NK-92 (cell line): ENCODE measurements around the gene PLA2G10.
"Not testable (repeated sequence)": the region's sequence is repeated elsewhere in the genome, so short reads cannot be mapped to it uniquely, and the experiment has no call there.

ENCODE experiments used
- DNase-seq: peaks from one replicate; lab custom pipeline; 2025; ENCODE audit not compliant: unreplicated experiment; lab: John Stamatoyannopoulos, UW

The PLA2G10 gene

DNA sequence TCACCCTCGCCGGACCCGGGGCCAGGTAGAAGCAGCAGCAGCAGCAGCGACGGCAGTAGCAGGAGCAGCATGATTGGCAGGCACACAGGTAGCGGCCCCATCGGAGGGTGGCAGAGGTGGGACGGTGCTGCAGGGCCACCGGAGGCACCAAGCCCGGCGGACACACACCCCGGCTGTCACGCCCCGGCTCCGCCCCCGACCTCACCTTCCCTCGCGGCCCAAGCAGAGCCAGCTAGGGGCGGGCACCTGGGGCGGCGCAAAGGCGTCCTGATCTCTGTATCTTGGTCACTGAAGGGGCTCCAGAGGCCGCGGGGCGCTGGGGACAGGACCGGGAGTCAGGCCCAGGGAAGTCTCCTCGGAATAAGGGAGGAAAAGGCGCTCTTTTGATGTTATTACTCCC, at the start of gene PLA2G10:
TSS of gene PLA2G10 (minus strand) at position 180 of the 400 bp plus-strand sequence. CDS start at position 101, 79 bp downstream.
- not testable (repeated sequence) for DNase-seq

- not testable (repeated sequence) for DNase-seq
Observed at GRCh38 chr16:14742273-14743128, 48.4 kb upstream of the PLA2G10 start, which contains the start of gene NPIPA2. TSS of gene NPIPA2 (plus strand) at chr16:14742533. CDS start at chr16:14748066, 5,533 bp downstream.

DNA sequence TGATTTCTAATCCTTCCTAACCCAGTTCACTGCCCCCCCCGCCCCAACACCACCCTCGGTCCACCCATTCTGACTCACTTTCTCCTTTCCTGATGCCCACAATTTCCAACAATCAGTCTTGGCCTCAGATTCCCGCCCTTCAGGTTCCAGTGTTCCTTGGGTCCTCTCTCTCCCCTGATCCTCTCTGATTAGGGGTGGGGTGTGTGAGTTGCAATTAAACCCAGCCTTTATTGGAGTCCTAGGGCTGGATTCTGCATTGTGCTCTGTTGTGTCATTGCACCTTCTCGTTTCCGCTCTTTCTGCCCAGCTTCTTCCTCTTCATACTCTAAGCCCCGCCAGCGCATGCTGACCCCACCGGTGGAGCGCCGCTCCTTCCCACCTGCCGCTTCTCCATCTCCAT, 47.7 kb upstream of the PLA2G10 start:
- not testable (repeated sequence) for DNase-seq

DNA sequence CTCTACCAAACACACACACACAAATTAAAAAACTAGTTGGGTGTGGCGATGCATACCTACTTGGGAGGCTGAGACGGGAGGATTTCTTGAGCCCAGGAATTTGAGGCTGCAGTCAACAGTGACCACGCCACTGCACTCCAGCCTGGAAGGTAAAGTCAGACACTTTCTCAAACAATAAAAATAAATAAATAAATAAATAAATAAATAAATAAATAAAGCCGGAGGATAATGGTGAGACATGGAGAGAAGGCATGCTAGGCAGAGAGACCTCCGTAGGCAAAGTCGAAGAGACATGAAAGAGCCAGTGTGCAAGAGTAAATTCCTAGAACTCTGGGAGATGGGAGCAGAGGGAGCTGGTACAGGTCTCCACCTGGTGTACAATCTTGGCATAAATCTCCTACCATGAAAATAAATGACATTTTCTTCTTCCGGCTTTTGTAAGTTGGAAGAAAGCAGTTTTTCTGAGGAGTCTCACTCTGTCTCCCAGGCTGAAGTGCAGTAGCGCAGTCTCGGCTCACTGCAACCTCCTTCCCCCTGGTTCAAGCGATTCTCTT, 46.8 kb upstream of the PLA2G10 start:
- not testable (repeated sequence) for DNase-seq

- not testable (repeated sequence) for DNase-seq
Observed at GRCh38 chr16:14733233-14733632, 39.1 kb upstream of the PLA2G10 start.

DNA sequence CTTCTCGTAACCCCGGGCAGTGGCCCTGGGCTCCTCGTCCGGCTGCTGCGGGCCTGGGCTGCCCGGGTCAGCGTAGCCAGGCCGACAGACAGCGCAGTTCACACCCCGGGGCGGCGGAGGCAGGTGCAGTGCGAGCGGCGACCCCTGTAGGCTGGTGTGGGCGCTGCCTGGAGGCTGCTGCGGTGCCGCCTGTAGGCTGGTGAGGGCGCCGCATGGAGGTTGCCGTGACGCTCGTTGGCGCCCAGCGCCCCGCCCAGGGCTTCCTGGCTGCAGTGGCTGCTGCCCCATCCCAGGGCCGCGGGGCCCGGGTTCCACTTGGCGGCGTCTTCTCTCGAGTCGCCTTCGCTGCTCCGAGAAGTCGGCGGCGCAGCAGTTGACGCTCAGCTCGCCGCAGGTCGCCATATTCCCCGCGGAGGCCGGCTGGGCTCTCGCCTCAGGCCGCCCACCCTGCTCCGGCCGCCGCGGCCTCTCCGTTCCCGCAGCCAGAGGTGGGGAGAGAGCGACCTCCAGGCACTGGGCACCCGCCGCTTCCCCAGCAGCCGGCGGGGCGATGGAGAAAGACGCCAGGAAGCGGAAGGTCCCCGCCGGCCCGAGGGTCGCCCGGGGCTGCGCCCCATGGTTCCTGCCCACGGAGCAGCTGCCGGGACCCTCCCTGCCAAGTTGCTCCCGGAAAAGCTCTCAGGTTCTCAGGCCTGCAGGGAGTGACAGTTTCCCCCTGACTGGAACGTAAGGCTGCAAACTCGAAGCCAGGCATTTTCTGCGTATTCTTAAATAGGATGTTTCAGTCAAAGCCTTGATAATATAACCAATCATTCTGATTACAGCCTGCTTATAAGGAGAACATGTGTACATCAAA, 9.3 kb upstream of the PLA2G10 start, which contains the start of gene NPIPA3:
TSS of gene NPIPA3 (plus strand) at position 256 of the 856 bp plus-strand sequence. CDS start 5,533 bp downstream, outside the sequence.
- DNase-seq = not testable (repeated sequence)

GRCh38 chr16:14702672-14703071, 8.6 kb upstream of the PLA2G10 start:
- not testable (repeated sequence) for DNase-seq

GRCh38 chr16:14701859-14702258, 7.8 kb upstream of the PLA2G10 start:
- not testable (repeated sequence) for DNase-seq

GRCh38 chr16:14685870-14686793, 8.0 kb downstream of the PLA2G10 start:
- not testable (repeated sequence) for DNase-seq

DNA sequence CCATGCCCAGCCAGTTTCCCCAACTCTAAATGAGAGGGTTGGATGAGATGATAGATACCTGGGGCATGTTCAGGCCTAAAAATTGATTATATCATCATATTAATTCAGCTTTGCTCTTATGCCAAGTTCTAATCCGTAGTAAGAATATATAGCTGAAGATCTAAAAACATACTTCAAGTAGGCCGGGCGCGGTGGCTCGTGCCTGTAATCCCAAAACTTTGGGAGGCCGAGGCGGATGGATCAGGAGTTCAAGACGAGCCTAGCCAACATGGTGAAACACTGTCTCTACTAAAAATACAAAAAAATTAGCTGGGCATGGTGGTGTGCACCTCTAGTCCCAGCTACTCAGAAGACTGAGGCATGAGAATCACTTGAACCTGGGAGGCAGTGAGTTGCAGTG, 12.0 kb downstream of the PLA2G10 start:
- no peak for DNase-seq

DNA sequence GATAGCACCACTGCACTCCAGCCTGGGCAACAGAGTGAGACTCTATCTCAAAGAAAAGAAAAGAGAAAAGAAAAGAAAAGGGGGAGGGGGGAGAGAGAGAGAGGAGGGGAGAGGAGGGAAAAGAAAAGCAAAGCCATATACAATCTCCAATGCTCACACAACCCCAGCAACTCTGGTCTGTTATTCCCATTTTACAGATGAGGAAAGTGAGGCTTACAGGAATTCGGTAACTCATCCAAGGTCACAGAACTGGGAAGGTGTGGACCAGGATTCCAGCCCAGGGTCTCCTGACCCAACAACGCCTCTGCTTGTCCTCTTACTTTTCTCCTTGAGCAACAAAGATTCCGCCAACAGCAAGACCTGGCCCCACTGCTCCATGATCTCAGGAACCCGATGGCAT, 13.0 kb downstream of the PLA2G10 start:
- no peak for DNase-seq

DNA sequence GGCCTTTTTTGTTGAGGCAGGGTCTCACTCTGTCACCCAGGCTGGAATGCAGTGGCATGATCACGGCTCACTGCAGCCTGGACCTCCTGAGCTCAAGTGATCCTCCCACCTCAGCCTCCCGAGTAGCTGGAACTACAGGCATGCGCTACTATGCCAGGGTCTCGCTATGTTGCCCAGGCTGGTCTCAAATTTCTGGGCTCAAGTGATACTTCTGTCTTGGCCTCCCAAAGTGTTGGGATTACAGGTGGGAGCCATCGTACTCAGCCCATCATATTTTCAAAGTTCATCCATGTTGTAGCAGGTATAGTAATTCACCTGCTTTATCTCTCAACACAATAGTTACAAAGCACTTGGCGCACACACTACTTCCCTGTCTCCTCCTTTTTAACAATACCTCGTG, 13.7 kb downstream of the PLA2G10 start:
- DNase-seq = not testable (repeated sequence)

- no peak for DNase-seq
Observed at GRCh38 chr16:14678748-14679497, 15.2 kb downstream of the PLA2G10 start.

GRCh38 chr16:14677627-14678026, 16.5 kb downstream of the PLA2G10 start:
- DNase-seq = no peak

- no peak for DNase-seq
Observed at GRCh38 chr16:14676633-14677032, 17.5 kb downstream of the PLA2G10 start.

GRCh38 chr16:14672403-14672971, 21.6 kb downstream of the PLA2G10 start:
- no peak for DNase-seq

GRCh38 chr16:14669776-14670175, 24.3 kb downstream of the PLA2G10 start:
- no peak for DNase-seq

- no peak for DNase-seq
Observed at GRCh38 chr16:14668556-14669223, 25.4 kb downstream of the PLA2G10 start.
